ENCODE measurements around the gene ST6GAL1. TPM values are rescaled to one million over a fixed set of nuclear protein-coding genes. Genes with fewer than 3 reads are reported as not detected.

Gene ST6GAL1
- total RNA-seq, 6 donors from 2014 or later = 72.6 to 141 (median 93.3) TPM

- ATAC-seq (ENCODE audit: low FRiP score in 2 of 2) = no peak
- H3K9me3 ChIP-seq = no peaks in the 10 kb centered on the region
- no peak overlapping the region for H3K27ac ChIP-seq
- H3K27me3 ChIP-seq = no peaks in the 10 kb centered on the region
- DNase-seq = no peak
- no peak for TF ChIP-seq POLR2A (IDR thresholded peaks at IDR 0.05)
- TF ChIP-seq POLR2AphosphoS5 (IDR thresholded peaks at IDR 0.05) = no peak
- TF ChIP-seq EP300 (IDR thresholded peaks at IDR 0.05) = no peak
- TF ChIP-seq, protein P1, sequence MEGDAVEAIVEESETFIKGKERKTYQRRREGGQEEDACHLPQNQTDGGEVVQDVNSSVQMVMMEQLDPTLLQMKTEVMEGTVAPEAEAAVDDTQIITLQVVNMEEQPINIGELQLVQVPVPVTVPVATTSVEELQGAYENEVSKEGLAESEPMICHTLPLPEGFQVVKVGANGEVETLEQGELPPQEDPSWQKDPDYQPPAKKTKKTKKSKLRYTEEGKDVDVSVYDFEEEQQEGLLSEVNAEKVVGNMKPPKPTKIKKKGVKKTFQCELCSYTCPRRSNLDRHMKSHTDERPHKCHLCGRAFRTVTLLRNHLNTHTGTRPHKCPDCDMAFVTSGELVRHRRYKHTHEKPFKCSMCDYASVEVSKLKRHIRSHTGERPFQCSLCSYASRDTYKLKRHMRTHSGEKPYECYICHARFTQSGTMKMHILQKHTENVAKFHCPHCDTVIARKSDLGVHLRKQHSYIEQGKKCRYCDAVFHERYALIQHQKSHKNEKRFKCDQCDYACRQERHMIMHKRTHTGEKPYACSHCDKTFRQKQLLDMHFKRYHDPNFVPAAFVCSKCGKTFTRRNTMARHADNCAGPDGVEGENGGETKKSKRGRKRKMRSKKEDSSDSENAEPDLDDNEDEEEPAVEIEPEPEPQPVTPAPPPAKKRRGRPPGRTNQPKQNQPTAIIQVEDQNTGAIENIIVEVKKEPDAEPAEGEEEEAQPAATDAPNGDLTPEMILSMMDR (IDR thresholded peaks at IDR 0.05) = no peak
- 95% methylated on average over 6 of the region's 6 CpGs for WGBS, 2 donors
- no peak overlapping the region for H3K4me3 ChIP-seq
- H3K36me3 ChIP-seq = peaks cover 0 to 29% (median 3%) of the 10 kb centered on the region in 4 donors
- peaks cover 0 to 7% (median 6%) of the 10 kb centered on the region in 4 donors for H3K4me1 ChIP-seq
Observed at GRCh38 chr3:186984064-186984463, 53.7 kb downstream of the ST6GAL1 start.

- H3K36me3 ChIP-seq = peaks cover 0 to 23% (median 0%) of the 10 kb centered on the region in 4 donors
- DNase-seq (no peak), ATAC-seq (ENCODE audit: low FRiP score in 2 of 2) (peak in 1 of 2 donors; percentile 71)
- H3K4me1 ChIP-seq = peaks cover 0 to 7% (median 6%) of the 10 kb centered on the region in 4 donors
- H3K9me3 ChIP-seq = no peaks in the 10 kb centered on the region
- peak overlapping the region in 2 of 4 donors; percentile 14 to 70 for H3K27ac ChIP-seq
- no peak for TF ChIP-seq EP300 (IDR thresholded peaks at IDR 0.05)
- TF ChIP-seq POLR2AphosphoS5 (IDR thresholded peaks at IDR 0.05) = no peak
- TF ChIP-seq, protein P1 (IDR thresholded peaks at IDR 0.05) = no peak
- no peak for TF ChIP-seq POLR2A (IDR thresholded peaks at IDR 0.05)
- WGBS, 2 donors = 54 to 64% methylated on average over 14 of the region's 14 CpGs
- no peaks in the 10 kb centered on the region for H3K27me3 ChIP-seq
- H3K4me3 ChIP-seq = no peak overlapping the region
Observed at GRCh38 chr3:186985661-186986364, 55.5 kb downstream of the ST6GAL1 start.

- Histone ChIP-seq H3K9me3 (no peaks in the 10 kb centered on the region), H3K27me3 (no peaks in the 10 kb centered on the region), H3K4me1 (peaks cover 0 to 7% (median 6%) of the 10 kb centered on the region in 4 donors), H3K27ac (peak overlapping the region in 2 of 4 donors; percentile 52 to 70), H3K4me3 (no peak overlapping the region), H3K36me3 (peaks cover 0 to 20% (median 0%) of the 10 kb centered on the region in 4 donors)
- 86% methylated on average over 8 of the region's 8 CpGs for WGBS, 2 donors
- no peak for ATAC-seq (ENCODE audit: low FRiP score in 2 of 2)
- no peak for DNase-seq
- TF ChIP-seq, protein P1 (IDR thresholded peaks at IDR 0.05) = no peak
- TF ChIP-seq POLR2A (IDR thresholded peaks at IDR 0.05) (no peak), POLR2AphosphoS5 (IDR thresholded peaks at IDR 0.05) (no peak), EP300 (IDR thresholded peaks at IDR 0.05) (no peak)
Observed at GRCh38 chr3:186986406-186986805, 56.1 kb downstream of the ST6GAL1 start.

DNA sequence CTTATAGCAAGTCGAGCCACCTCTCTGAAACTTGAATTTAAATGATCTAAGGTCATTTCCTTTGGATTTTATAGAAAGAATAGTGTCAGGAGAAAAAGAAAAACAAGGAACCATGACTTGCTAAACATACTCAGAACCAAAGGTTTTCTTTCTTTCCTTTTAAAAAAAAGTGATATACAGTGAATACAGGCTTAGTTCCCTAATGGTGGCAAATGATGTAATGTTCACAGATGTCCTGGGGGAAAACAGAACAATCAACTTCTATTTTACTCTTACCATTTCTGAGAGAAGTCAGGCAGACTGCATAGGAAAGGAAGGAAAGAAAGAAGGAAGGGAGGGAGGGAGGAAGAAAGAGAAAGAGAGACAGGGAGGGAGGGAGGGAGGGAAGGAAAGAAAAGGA, 56.5 kb downstream of the ST6GAL1 start:
- H3K4me3 ChIP-seq = no peak overlapping the region
- no peaks in the 10 kb centered on the region for H3K27me3 ChIP-seq
- DNase-seq (no peak), ATAC-seq (ENCODE audit: low FRiP score in 2 of 2) (peak in 1 of 2 donors; percentile 59)
- H3K4me1 ChIP-seq = peaks cover 0 to 7% (median 6%) of the 10 kb centered on the region in 4 donors
- H3K36me3 ChIP-seq = peaks cover 0 to 15% (median 0%) of the 10 kb centered on the region in 4 donors
- no peak for TF ChIP-seq EP300 (IDR thresholded peaks at IDR 0.05)
- TF ChIP-seq, protein P1 (IDR thresholded peaks at IDR 0.05) = no peak
- no peak for TF ChIP-seq POLR2AphosphoS5 (IDR thresholded peaks at IDR 0.05)
- TF ChIP-seq POLR2A (IDR thresholded peaks at IDR 0.05) = no peak
- H3K27ac ChIP-seq = peak overlapping the region in 2 of 4 donors; percentile 52 to 70
- 63 to 82% methylated on average over 1 of the region's 1 CpG for WGBS, 2 donors
- no peaks in the 10 kb centered on the region for H3K9me3 ChIP-seq

Measured in upper lobe of left lung (tissue), 6 donors.